SK-N-DZ (cell line): ENCODE data around the gene VAMP4.
A peak's percentile ranks its signal among the peaks of the same experiment; 100 is the strongest.
"Not testable (repeated sequence)": the region's sequence is repeated elsewhere in the genome, so short reads cannot be mapped to it uniquely, and the experiment has no call there.

Experiments used
- DNase-seq: peaks from one replicate; pipeline ENCODE4 v3.0.0-alpha.2; 2015; ENCODE audit warnings: low spot score

VAMP4 gene

GRCh38 chr1:171702598-171702997 is 39.3 kb downstream of the VAMP4 start:
- DNase-seq = peak; percentile 64

- no peak for DNase-seq
These were observed 42.3 kb downstream of the VAMP4 start for GRCh38 chr1:171699531-171699930.

GRCh38 chr1:171695772-171696171 is 46.1 kb downstream of the VAMP4 start:
- DNase-seq = not testable (repeated sequence)

GRCh38 chr1:171693541-171693940 is 48.3 kb downstream of the VAMP4 start:
- DNase-seq = not testable (repeated sequence)

GRCh38 chr1:171683870-171684269 is 58.0 kb downstream of the VAMP4 start:
- no peak for DNase-seq

GRCh38 chr1:171680339-171680738 is 61.5 kb downstream of the VAMP4 start:
- DNase-seq = no peak

GRCh38 chr1:171676823-171677222 is 65.0 kb downstream of the VAMP4 start:
- no peak for DNase-seq

- DNase-seq = no peak
These were observed 67.1 kb downstream of the VAMP4 start for GRCh38 chr1:171674431-171675405.

- no peak for DNase-seq
These were observed 71.1 kb downstream of the VAMP4 start for GRCh38 chr1:171670739-171671138.

- DNase-seq = no peak
These were observed 73.5 kb downstream of the VAMP4 start for GRCh38 chr1:171668372-171668771.

GRCh38 chr1:171666114-171666769 is 75.6 kb downstream of the VAMP4 start:
- DNase-seq = no peak

- DNase-seq = no peak
These were observed 76.9 kb downstream of the VAMP4 start for GRCh38 chr1:171664976-171665375.

- DNase-seq = no peak
These were observed 77.8 kb downstream of the VAMP4 start for GRCh38 chr1:171663854-171664575.

- DNase-seq = no peak
These were observed 78.6 kb downstream of the VAMP4 start for GRCh38 chr1:171663036-171663853.

- no peak for DNase-seq
These were observed 80.7 kb downstream of the VAMP4 start for GRCh38 chr1:171661076-171661650.

- DNase-seq = not testable (repeated sequence)
These were observed 85.7 kb downstream of the VAMP4 start for GRCh38 chr1:171656206-171656605.

- DNase-seq = no peak
These were observed 86.1 kb downstream of the VAMP4 start for GRCh38 chr1:171655746-171656116.

- peak; percentile 82 for DNase-seq
These were observed 86.7 kb downstream of the VAMP4 start for GRCh38 chr1:171654942-171655745.

- no peak for DNase-seq
These were observed 87.5 kb downstream of the VAMP4 start for GRCh38 chr1:171654201-171654941.
